ENCODE results near the gene MARK3.
"Not testable (repeated sequence)": the region's sequence is repeated elsewhere in the genome, so short reads cannot be mapped to it uniquely, and the experiment has no call there.

The MARK3 gene

DNA sequence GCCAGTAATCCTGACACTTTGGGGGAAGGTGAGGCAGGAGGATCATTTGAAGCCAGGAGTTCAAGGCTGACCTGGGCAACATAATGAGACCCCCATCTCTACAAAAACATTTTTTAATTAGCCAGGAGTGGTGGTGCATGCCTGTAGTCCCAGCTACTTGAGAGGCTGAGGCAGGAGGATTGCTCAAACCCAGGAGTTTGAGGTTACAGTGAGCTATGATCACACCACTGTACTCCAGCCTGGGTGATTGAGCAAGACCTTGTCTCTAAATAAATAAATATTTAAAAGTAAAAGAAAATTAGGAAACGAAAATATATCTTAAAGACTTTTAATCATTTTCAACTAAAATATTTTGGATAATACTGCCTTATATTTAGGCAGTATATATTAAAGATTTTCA, 111.6 kb downstream of the MARK3 start:
- no peak for DNase-seq

DNA sequence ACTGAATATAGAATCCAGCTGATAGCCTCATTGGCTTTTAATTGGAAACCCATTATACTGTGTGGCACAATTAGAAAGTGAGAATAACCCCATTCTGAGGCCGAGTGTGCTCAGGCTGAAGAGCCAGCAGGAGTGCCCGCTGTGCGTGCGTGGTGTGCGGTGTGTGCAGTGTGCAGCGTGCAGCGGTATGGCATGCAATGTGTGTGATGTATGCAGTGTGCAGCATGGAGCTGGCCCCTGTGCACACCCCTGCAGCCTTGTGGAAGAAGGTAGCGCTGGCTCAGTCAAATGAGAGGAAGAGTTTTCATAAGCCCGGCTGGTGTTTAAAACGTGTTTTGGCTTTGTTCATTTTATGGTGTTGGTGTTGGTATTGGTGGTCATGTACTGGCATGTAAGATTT, 114.5 kb downstream of the MARK3 start:
- DNase-seq: no peak

- peak; percentile 87 for DNase-seq
These were observed 115.2 kb downstream of the MARK3 start for GRCh38 chr14:103500148-103500990.

GRCh38 chr14:103501041-103501870, 116.0 kb downstream of the MARK3 start:
- DNase-seq: no peak

DNA sequence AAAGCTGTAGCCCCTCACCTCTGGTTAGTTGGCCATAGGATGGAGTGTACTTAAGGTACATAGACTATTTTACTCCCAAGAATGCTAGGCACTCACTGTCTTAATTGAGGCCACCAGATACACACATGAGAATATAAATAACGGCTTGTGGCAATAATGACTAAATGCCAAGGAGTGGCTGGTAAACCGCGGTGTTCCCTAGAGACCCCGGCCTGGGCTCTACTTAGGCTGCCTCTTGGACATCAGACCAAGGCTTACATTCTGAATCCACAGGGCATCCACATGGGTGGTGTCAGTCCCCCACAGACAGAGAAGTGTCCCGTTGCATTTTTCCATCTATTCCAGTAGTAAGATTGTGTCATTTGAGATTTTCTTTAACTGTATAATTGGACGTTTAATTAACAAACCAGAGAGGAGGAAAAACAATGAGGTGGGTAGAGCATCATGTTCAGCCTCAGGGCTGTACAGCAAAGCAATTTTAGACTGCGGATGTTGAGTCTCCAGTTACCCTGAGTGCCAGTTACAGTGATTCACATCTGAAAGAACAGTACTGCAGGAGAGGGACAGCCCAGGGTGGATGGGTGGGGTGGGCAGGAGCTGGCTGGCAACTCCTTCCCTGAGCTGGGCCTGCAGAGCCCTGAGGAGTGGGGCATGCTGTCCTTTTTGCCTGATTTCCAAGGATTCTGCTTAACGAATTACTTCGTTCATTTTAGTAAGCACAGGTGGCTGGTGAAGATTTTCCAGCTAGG, 116.9 kb downstream of the MARK3 start:
- DNase-seq: no peak

DNA sequence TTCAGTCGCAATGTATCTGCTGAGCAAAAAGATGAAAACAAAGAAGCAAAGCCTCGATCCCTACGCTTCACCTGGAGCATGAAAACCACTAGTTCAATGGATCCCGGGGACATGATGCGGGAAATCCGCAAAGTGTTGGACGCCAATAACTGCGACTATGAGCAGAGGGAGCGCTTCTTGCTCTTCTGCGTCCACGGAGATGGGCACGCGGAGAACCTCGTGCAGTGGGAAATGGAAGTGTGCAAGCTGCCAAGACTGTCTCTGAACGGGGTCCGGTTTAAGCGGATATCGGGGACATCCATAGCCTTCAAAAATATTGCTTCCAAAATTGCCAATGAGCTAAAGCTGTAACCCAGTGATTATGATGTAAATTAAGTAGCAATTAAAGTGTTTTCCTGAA, 117.7 kb downstream of the MARK3 start:
- DNase-seq: no peak

- DNase-seq: no peak
These were observed 118.1 kb downstream of the MARK3 start for GRCh38 chr14:103503296-103503695.

GRCh38 chr14:103504991-103505565, 119.9 kb downstream of the MARK3 start:
- DNase-seq: no peak

- no peak for DNase-seq
These were observed 122.5 kb downstream of the MARK3 start for GRCh38 chr14:103507751-103508150.

- DNase-seq: no peak
These were observed 123.5 kb downstream of the MARK3 start for GRCh38 chr14:103508521-103509329.

- no peak for DNase-seq
These were observed 124.9 kb downstream of the MARK3 start for GRCh38 chr14:103509864-103510723.

GRCh38 chr14:103510724-103511693, 125.8 kb downstream of the MARK3 start:
- DNase-seq: no peak

GRCh38 chr14:103512180-103512579, 127.0 kb downstream of the MARK3 start:
- DNase-seq: not testable (repeated sequence)

GRCh38 chr14:103512701-103513611, 127.7 kb downstream of the MARK3 start:
- no peak for DNase-seq

DNA sequence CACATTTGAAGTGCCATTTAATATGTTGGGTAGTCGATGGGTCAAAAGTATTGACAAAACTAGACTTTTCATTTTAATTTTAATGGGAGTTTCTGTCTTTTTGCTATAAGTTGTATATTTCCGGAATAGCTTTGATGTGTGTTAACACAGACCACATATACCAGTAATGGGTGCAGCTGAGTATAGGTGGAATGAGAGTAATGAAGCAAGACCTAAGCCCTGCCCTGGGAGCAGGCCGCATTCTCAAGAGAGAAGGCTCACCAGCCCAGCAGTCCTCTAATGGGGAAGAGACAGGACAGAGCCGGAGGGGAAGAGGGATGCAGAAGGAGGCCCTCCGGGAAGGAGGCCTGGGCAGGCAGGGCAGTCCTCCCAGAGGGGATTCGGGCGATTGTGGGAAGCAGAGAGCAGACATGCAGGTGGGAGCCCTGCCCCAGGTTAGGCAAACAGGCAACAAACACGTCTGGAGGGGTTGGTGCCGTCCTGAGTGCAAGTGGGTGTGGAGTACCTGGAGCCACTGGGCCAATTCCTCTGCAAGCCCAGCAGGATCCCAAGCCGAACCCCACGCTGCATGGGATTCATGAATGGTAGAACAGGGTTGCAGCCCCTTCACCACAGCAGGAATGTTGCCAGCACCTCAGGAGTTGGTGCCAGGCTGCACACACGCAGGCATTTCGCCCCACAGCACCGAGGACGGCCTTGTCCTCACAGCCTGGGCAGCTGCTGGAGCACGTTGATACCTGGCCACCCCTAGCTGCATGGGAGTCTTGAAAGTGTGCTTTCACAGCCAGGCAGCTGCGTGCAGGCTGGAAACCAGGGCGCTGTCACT, 129.6 kb downstream of the MARK3 start:
- DNase-seq: no peak

- DNase-seq: no peak
These were observed 131.4 kb downstream of the MARK3 start for GRCh38 chr14:103516426-103517173.

- no peak for DNase-seq
These were observed 132.0 kb downstream of the MARK3 start for GRCh38 chr14:103517174-103517566.

All from activated CD8-positive, alpha-beta memory T cell treated with anti-CD3 and anti-CD28 coated beads for 24 hours (primary cell).